ENCODE measurements around the gene RNF149. TPM values are rescaled to one million over a fixed set of nuclear protein-coding genes. Genes with fewer than 3 reads are reported as not detected.
A peak's percentile ranks its signal among the peaks of the same experiment; 100 is the strongest.

RNF149 gene
- 39.6 and 48.3 TPM in 2 replicates for total RNA-seq

- DNase-seq (peak; percentile 97), ATAC-seq (ENCODE audit: low read depth) (peak; percentile 79)
- POLR2A ChIA-PET: interaction anchor here (0.5 to 1.9 kb wide), 19 partner anchors 10 to 1752 kb away, joined by 3 to 16 read pairs (median 5); partner anchors contain the start of genes CNOT11, PDCL3 and RPL31
- TF ChIP-seq CTCF (IDR thresholded peaks at IDR 0.05): no peak
- Mint-ChIP-seq H3K9me3 (no peaks in the 10 kb centered on the region), H3K27me3 (no peaks in the 10 kb centered on the region), H3K4me3 (peak within 1 kb of the TSS; percentile 85), H3K36me3 (ENCODE audit: low read depth) (peaks cover 15% of the 10 kb centered on the region), H3K27ac (peak within 1 kb of the TSS; percentile 90), H3K4me1 (peaks cover 54% of the 10 kb centered on the region)
- intact Hi-C loops (cut with micrococcal nuclease): loop anchor here (1.0 to 10.0 kb wide), 7 partner anchors 134 to 1061 kb away; partner anchors contain the start of genes MAP4K4 and PDCL3
- CTCF ChIA-PET: interaction anchor here (1.4 kb wide), 1 partner anchor 33 kb away, joined by 6 read pairs; no protein-coding TSS in a partner anchor
Measured at GRCh38 chr2:101308432-101309210, at the start of gene RNF149. Gene RNF149, minus strand, starts transcription at chr2:101308701. Its CDS starts 113 bp downstream, at chr2:101308588.

GRCh38 chr2:101357376-101357775 is 48.9 kb upstream of the RNF149 start:
- intact Hi-C loops (cut with micrococcal nuclease): no loop called here
- no peak for ATAC-seq (ENCODE audit: low read depth)
- POLR2A ChIA-PET: no interaction called here

GRCh38 chr2:101356521-101356920 is 48.0 kb upstream of the RNF149 start:
- intact Hi-C loops (cut with micrococcal nuclease): no loop called here
- ATAC-seq (ENCODE audit: low read depth) (no peak), DNase-seq (no peak)
- Mint-ChIP-seq H3K36me3 (ENCODE audit: low read depth) (no peaks in the 10 kb centered on the region), H3K4me3 (no peak overlapping the region), H3K27me3 (no peaks in the 10 kb centered on the region), H3K27ac (no peak overlapping the region), H3K4me1 (peaks cover 18% of the 10 kb centered on the region), H3K9me3 (no peaks in the 10 kb centered on the region)
- POLR2A ChIA-PET: no interaction called here
- CTCF ChIA-PET: interaction anchor here (0.9 kb wide), 1 partner anchor 15 kb away, joined by 3 read pairs; no protein-coding TSS in a partner anchor
- TF ChIP-seq CTCF (IDR thresholded peaks at IDR 0.05): no peak

More at GRCh38 chr2:101357376-101357775, 48.9 kb upstream of the RNF149 start:
- H3K4me1 Mint-ChIP-seq: peaks cover 26% of the 10 kb centered on the region
- TF ChIP-seq CTCF (IDR thresholded peaks at IDR 0.05): no peak
- H3K27me3 Mint-ChIP-seq: no peaks in the 10 kb centered on the region
- H3K27ac Mint-ChIP-seq: no peak overlapping the region
- no peaks in the 10 kb centered on the region for H3K36me3 Mint-ChIP-seq (ENCODE audit: low read depth)
- CTCF ChIA-PET: interaction anchor here (0.9 kb wide), 1 partner anchor 15 kb away, joined by 3 read pairs; no protein-coding TSS in a partner anchor
- no peak for DNase-seq
- H3K9me3 Mint-ChIP-seq: no peaks in the 10 kb centered on the region
- H3K4me3 Mint-ChIP-seq: no peak overlapping the region

GRCh38 chr2:101356055-101356454 is 47.6 kb upstream of the RNF149 start:
- intact Hi-C loops (cut with micrococcal nuclease): no loop called here
- no peak overlapping the region for H3K4me3 Mint-ChIP-seq
- TF ChIP-seq CTCF (IDR thresholded peaks at IDR 0.05): no peak
- no peaks in the 10 kb centered on the region for H3K36me3 Mint-ChIP-seq (ENCODE audit: low read depth)
- no peak for DNase-seq
- no peaks in the 10 kb centered on the region for H3K27me3 Mint-ChIP-seq
- ChIA-PET CTCF (no interaction called here), POLR2A (no interaction called here)
- no peaks in the 10 kb centered on the region for H3K9me3 Mint-ChIP-seq
- H3K4me1 Mint-ChIP-seq: peaks cover 13% of the 10 kb centered on the region
- no peak for ATAC-seq (ENCODE audit: low read depth)
- no peak overlapping the region for H3K27ac Mint-ChIP-seq

- intact Hi-C loops (cut with micrococcal nuclease): no loop called here
- H3K27me3 Mint-ChIP-seq: no peaks in the 10 kb centered on the region
- H3K27ac Mint-ChIP-seq: no peak overlapping the region
- no peaks in the 10 kb centered on the region for H3K9me3 Mint-ChIP-seq
- POLR2A ChIA-PET: no interaction called here
- TF ChIP-seq CTCF (IDR thresholded peaks at IDR 0.05): no peak
- CTCF ChIA-PET: no interaction called here
- no peaks in the 10 kb centered on the region for H3K36me3 Mint-ChIP-seq (ENCODE audit: low read depth)
- peaks cover 8% of the 10 kb centered on the region for H3K4me1 Mint-ChIP-seq
- DNase-seq (no peak), ATAC-seq (ENCODE audit: low read depth) (no peak)
- no peak overlapping the region for H3K4me3 Mint-ChIP-seq
Measured at GRCh38 chr2:101355401-101356054, 47.0 kb upstream of the RNF149 start.

All from activated B cell treated with CpG ODN at 0.5 μM for 24 hours (primary cell).